Smooth muscle cell of the brain vasculature (primary cell): ENCODE results near the gene CAPNS1.
A peak's percentile ranks its signal among the peaks of the same experiment; 100 is the strongest.
"Not testable (repeated sequence)": the region's sequence is repeated elsewhere in the genome, so short reads cannot be mapped to it uniquely, and the experiment has no call there.

Experiments
- DNase-seq: peaks from one replicate; pipeline ENCODE4 v3.0.0-alpha.2; 2012; ENCODE audit warnings: low read depth, low spot score

Gene CAPNS1

GRCh38 chr19:36114721-36115452, 25.0 kb upstream of the CAPNS1 start, which contains the start of gene POLR2I:
POLR2I (minus strand) TSS chr19:36114875; CDS start chr19:36114856, 19 bp downstream.
- peak; percentile 100 for DNase-seq

DNA sequence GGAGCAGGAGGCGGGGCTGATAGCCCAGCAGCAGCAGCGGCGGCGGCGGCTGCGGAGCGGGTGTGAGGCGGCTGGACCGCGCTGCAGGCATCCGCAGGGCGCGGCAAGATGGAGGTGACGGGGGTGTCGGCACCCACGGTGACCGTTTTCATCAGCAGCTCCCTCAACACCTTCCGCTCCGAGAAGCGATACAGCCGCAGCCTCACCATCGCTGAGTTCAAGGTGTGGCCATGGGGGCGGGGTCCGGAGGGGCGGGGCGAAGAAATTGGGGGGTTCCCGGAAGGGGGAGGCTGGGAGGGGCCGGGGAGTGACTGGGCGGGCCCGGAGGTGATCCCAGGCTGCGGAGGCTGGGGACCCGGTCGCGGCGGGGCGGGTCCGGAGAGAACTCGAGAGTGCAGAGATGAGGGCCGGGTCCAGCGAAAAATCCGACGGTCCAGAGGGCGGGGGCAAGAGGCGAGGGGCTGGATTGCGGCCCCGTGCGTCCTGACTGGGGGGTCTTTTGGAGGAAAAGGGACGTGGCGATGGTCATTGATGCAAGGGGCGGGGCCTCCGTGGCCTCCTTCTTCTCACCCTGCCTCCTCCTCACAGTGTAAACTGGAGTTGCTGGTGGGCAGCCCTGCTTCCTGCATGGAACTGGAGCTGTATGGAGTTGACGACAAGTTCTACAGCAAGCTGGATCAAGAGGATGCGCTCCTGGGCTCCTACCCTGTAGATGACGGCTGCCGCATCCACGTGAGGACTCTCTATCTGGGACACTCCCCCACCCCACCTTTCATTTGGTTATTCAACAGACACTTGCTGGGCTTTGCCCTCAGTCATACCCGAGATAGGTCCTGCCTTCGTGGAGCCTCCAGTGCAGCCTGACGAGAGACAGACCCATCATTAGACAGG, 24.2 kb upstream of the CAPNS1 start, which contains the start of gene TBCB:
Gene TBCB (plus strand): TSS at position 16 of the 891 bp plus-strand sequence. CDS start 93 bp downstream, at position 109.
- no peak for DNase-seq

DNA sequence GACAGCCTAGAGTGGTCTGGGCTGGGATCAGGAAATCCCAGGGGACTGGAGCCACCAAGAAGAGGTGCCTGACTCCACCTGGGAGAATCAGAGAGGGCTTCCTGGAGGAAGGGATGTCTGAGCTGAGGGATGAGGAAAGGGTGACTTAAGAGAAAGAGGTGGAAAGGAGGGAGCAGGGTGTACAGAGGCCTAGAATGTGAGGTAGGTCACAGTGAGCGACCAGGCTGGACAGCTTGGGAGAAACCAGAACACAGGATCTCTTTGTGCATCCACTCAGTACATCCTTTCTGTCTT, 23.6 kb upstream of the CAPNS1 start:
- DNase-seq, result no peak

DNA sequence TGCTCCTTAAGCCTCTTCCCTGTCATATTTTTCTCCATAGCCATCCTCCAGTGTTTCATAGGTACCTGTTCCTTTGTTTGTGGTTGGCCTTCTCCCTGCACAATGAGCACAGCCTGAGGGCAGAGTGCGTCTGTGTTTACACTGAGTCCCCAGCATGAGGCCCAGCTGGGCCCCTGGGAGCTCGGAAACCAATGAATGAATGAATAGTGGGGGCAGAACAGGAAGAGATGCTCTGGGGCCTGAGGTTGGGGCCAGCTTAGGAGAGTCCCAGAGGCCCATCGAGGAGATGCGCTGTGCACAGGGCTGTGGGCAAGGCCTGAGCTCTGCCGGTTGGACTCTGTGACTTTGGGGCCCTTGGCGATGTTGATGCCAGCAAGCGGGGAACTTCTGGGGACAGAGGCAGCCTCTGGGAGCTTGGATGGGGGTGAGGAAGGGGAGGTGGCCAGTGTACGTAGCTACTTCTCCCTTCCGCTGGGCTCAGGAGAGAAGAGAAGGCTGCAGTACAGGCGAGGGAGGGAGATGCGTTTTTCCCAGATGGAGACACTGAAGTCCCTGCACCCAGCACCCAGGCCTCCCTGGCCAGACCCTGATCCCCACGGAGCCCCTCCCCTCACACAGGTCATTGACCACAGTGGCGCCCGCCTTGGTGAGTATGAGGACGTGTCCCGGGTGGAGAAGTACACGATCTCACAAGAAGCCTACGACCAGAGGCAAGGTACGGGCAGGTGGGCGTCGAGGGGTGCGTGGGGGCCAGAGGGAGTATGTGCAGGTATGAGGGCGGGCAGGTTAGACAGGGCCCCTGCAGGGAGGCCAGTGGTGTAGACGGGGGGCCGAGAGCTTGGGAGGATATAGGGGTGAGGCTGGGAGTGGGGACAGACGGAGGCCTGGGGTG, 19.5 kb upstream of the CAPNS1 start:
- no peak for DNase-seq

- DNase-seq, result no peak
These were observed 18.9 kb upstream of the CAPNS1 start for GRCh38 chr19:36120984-36121358.

- DNase-seq, result no peak
These were observed 18.3 kb upstream of the CAPNS1 start for GRCh38 chr19:36121486-36122124.

- no peak for DNase-seq
These were observed 14.3 kb upstream of the CAPNS1 start for GRCh38 chr19:36125557-36125956.

- no peak for DNase-seq
These were observed 11.5 kb upstream of the CAPNS1 start for GRCh38 chr19:36128392-36128736.

DNA sequence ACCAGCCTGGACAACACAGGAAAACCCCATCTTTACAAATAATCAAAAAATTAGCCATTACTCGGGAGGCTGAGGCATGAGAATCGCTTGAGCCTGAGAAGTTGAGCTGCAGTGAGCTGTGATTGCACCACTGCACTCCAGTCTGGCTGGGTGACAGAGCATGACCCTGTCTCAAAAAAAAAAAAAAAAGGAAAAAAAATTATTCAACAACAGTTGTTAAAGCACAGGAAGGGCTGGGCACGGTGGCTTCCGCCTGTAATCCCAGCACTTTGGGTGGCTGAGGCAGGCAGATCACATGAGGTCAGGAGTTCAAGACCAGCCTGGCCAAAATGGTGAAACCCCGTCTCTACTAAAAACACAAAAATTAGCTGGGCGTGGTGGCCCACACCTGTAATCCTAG, 8.6 kb upstream of the CAPNS1 start:
- not testable (repeated sequence) for DNase-seq

DNA sequence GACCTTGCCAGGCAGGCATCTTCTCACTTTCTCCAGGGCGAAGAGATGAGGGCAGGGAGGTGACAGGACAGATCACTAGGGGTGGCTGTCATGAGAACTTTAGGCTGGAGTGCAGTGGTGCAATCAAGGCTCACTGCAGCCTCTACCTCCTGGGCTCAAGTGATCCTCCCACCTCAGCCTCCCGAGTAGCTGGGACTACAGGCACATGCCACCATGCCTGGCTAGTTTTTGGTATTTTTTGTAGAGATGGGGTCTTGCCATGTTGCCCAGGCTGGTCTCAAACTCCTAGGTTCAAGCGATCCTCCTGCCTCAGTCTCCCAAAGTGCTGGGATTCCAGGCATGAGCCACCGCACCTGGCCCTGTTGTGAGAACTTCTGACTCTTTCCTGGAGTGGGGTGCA, 5.0 kb upstream of the CAPNS1 start:
- not testable (repeated sequence) for DNase-seq

- DNase-seq, result no peak
These were observed 2.7 kb upstream of the CAPNS1 start for GRCh38 chr19:36136964-36137686.

DNA sequence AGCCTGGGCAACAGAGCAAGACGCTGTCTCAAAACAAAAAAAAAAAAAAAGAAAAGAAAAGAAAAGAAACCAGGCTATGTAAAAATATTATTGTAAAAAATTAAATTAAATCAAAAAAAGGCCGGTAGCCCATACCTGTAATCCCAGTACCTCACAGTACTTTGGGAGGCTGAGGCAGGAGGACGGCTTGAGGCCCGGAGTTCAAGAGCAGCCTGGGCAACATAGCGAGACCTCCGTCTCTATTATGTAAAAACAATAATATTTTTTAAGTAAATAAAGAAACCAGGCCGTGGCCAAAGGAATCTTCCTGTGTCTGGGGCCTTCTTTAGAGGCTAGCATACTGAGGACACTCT, 770 bp upstream of the CAPNS1 start:
- DNase-seq, result no peak

- DNase-seq, result no peak
These were observed 605 bp downstream of the CAPNS1 start for GRCh38 chr19:36140304-36141038.

DNA sequence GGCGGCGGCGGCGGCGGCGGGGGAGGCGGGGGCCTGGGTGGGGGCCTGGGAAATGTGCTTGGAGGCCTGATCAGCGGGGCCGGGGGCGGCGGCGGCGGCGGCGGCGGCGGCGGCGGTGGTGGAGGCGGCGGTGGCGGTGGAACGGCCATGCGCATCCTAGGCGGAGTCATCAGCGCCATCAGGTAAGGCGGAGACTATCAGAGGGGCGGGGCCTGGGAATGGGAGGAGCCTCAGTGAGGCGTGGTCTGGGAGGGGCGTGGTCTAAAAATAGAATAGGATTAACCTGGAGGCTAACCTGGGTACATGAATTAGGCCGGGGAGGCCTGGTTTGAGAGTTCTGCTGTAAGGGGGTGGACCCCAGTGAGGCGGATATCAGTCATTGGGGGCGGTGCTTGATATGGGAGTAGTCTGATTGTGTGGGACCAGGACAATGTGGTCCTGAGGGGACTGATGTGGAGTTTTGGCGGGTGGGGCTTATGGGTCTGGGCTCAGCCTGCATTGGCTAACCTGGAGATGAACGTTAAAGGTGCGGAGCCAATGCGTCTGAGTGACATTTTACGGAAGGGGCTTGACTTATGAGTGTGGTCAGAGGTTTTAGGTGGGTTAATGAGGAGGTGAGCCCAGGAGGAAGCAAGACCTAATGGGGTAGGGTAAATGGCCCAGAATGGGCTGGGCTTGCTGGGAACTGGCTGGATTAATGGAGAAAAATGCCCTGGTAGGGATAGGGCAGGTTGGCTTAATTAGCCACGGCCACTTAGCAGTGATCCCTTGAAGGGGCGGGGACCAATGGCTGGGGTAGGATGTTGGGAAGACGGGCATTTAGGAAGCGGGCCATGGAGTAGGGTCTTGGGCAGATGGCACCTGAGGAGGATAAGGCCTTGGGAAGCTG, 1.4 kb downstream of the CAPNS1 start:
- DNase-seq, result peak; percentile 47

DNA sequence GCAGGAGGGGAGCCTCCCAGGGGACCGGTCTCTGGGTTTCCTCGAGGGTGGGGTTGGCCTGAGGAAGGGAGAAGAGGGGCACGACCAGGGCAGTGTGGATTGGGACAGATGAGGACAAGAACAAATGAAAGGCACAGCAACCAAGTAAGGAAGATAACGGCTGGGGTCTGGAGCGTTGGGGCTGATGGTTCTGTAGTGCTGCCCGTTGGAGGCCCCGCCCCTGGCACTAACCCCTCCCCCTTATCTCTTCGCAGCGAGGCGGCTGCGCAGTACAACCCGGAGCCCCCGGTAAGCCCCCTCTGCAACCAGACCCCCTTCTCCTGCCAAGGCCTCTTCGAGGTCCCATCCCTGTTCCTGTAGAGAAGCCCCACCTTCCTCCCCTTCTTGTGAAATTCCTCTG, 2.2 kb downstream of the CAPNS1 start:
- no peak for DNase-seq

GRCh38 chr19:36142496-36142895, 2.6 kb downstream of the CAPNS1 start:
- no peak for DNase-seq

DNA sequence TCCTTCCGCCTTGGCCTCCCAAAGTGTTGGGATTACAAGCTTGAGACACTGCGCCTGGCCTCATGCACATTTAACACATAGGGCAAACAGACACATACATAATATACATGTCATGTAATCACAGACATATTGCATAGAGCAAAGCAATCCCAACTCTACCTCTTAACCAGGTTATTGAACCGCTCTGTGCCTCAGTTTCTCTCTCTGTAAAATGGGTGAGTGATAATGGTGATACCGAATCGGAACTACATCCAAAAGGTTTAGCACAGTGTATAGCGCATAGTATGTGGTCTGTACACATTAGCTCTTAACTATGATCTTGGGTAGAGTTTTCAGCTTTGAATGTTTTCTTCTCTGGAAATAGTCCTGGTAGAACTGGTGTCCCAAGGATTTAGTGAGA, 4.8 kb downstream of the CAPNS1 start:
- no peak for DNase-seq

DNA sequence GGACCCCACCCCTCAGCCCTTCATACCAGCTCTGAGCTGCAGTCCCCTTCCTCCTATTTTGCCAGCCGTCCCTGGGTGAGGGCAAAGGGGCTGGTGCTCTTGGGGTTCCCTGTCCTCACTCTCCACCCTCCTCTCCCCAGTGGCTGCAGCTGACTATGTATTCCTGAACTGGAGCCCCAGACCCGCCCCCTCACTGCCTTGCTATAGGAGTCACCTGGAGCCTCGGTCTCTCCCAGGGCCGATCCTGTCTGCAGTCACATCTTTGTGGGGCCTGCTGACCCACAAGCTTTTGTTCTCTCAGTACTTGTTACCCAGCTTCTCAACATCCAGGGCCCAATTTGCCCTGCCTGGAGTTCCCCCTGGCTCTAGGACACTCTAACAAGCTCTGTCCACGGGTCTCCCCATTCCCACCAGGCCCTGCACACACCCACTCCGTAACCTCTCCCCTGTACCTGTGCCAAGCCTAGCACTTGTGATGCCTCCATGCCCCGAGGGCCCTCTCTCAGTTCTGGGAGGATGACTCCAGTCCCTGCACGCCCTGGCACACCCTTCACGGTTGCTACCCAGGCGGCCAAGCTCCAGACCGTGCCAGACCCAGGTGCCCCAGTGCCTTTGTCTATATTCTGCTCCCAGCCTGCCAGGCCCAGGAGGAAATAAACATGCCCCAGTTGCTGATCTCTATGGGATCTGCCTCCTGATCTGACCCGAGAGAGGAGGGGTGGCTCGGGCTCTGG, 10.0 kb downstream of the CAPNS1 start:
- no peak for DNase-seq

DNA sequence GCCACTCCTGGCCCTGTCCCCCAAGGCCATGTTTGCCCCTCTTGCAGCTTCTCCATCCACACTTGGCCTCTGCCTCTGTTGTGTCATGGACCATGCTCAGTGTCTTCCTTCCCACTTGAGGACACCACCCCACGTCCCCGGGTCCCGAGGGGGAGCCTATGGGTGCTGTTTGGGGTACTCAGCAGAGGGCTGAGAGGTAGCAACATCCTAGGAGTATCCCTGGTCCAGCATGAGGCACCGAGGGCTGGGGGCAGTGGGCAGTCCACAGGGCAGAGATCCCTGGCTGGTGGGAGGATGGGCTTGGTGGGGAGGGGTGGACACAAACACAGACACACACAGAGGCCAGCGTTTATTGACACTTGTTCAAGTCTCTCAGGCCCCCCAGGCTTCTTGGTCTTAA, 10.7 kb downstream of the CAPNS1 start:
- no peak for DNase-seq
